Thoracic aorta (tissue), 2 donors: ENCODE data around the gene SLC17A5. TPM values are rescaled to one million over a fixed set of nuclear protein-coding genes. Genes with fewer than 3 reads are reported as not detected.

Source experiments
- ATAC-seq: fragments of 150-250 bp; one replicate; pipeline ENCODE4 v1.8.0; 2017; ENCODE audit warnings: low read depth; ENCODE audit not compliant: insufficient number of reproducible peaks, low FRiP score
- DNase-seq: peaks from one replicate; pipeline ENCODE4 v3.0.0-alpha.2; 2020; ENCODE audit warnings: low spot score
- H3K27ac ChIP-seq, 2 donors: fragments of 200-600 bp; sonication (generic); 1 replicate in 1 of 2; 2 replicates in 1 of 2; pipeline ENCODE4 v1.5.1; 2016; ENCODE audit warnings: mild to moderate bottlenecking in 2 of 2, moderate library complexity in 2 of 2
- H3K27me3 ChIP-seq: fragments of 200-600 bp; sonication (generic); replicated peaks from 2 replicates; pipeline ENCODE4 v1.6.0; 2016; ENCODE audit warnings: mild to moderate bottlenecking; ENCODE audit not compliant: insufficient read depth
- H3K36me3 ChIP-seq: fragments of 200-600 bp; sonication (generic); one replicate; pipeline ENCODE4 v1.5.1; 2016
- H3K4me1 ChIP-seq, 2 donors: fragments of 200-600 bp; sonication (generic); 1 replicate in 1 of 2; 2 replicates in 1 of 2; pipeline versions ENCODE4 v1.5.1 to v1.6.0; 2016; ENCODE audit warnings: low read depth in 2 of 2, mild to moderate bottlenecking in 1 of 2; ENCODE audit not compliant: control insufficient read depth in 1 of 2
- H3K4me3 ChIP-seq: fragments of 200-600 bp; sonication (generic); 2 replicates; pipeline ENCODE4 v1.5.1; 2016; ENCODE audit warnings: mild to moderate bottlenecking
- H3K9me3 ChIP-seq: fragments of 200-600 bp; sonication (generic); 2 replicates; pipeline ENCODE4 v1.5.1; 2016
- total RNA-seq, 2 donors: library from RNA; depleted of rRNA; stranded (reverse); fragments of >200 nt; gene quantifications; one replicate each; pipeline versions ENCODE4 v1.1.0 to v1.2.3, GENCODE V29; 2016
- TF ChIP-seq, protein P1 (sequence below): fragments of 200-600 bp; sonication (generic); IDR thresholded peaks from one replicate; pipeline ENCODE4 v1.5.1; 2019; ENCODE audit warnings: antibody characterized with exemption

Gene SLC17A5
- total RNA-seq, 2 donors from 2014 or later, result 24.1 to 36.8 TPM

GRCh38 chr6:73612611-73613010 is 41.2 kb downstream of the SLC17A5 start:
- no peak for ATAC-seq
- no peak for DNase-seq
- Histone ChIP-seq H3K36me3 (peaks cover 27% of the 10 kb centered on the region), H3K9me3 (no peaks in the 10 kb centered on the region), H3K27ac (no peak overlapping the region), H3K27me3 (no peaks in the 10 kb centered on the region), H3K4me1 (peaks cover 0 to 9% of the 10 kb centered on the region in 2 donors), H3K4me3 (no peak overlapping the region)
- TF ChIP-seq, protein P1, sequence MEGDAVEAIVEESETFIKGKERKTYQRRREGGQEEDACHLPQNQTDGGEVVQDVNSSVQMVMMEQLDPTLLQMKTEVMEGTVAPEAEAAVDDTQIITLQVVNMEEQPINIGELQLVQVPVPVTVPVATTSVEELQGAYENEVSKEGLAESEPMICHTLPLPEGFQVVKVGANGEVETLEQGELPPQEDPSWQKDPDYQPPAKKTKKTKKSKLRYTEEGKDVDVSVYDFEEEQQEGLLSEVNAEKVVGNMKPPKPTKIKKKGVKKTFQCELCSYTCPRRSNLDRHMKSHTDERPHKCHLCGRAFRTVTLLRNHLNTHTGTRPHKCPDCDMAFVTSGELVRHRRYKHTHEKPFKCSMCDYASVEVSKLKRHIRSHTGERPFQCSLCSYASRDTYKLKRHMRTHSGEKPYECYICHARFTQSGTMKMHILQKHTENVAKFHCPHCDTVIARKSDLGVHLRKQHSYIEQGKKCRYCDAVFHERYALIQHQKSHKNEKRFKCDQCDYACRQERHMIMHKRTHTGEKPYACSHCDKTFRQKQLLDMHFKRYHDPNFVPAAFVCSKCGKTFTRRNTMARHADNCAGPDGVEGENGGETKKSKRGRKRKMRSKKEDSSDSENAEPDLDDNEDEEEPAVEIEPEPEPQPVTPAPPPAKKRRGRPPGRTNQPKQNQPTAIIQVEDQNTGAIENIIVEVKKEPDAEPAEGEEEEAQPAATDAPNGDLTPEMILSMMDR, result no peak

DNA sequence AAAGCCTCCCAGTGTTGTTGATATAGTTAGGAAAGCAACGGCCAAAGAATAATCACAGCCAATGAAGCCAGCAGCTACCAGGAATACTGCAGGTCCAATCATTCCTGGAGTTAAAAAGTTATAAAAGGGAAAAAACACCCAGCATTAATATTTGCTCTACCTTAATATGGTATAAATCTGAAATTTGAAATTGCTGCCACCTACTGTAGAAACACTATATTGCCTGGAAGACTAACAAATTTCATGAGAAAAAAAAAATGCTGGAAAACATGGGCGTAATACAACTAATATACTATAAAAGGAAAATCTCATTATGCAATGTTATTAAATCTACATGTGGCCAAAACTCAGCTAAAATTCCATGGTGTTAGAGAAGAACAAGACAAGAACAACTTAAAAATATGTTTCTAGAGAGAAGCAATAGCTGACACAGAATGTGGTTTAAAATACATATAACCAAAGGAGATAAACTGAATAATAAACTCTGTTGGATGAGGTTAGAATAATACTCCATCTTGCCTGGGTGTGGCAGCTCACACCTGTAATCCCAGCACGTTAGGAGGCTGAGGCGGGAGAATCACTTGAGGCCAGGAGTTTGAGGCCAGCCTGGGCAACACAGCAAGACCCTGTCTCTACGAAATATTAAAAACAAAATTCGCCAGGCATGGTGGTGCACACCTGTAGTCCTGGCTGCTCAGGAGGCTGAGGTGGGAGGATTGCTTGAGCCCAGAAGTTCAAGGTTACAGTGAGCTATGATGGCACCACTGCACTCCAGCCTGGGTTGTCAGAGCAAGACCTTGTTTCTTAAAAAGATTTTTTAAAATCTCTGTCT is 43.1 kb downstream of the SLC17A5 start:
- no peaks in the 10 kb centered on the region for H3K9me3 ChIP-seq
- TF ChIP-seq, protein P1, result peak; percentile 69
- peak overlapping the region; percentile 24 to 43 for H3K27ac ChIP-seq
- no peaks in the 10 kb centered on the region for H3K27me3 ChIP-seq
- peak; percentile 75 for ATAC-seq
- no peak overlapping the region for H3K4me3 ChIP-seq
- peaks cover 22% of the 10 kb centered on the region for H3K36me3 ChIP-seq
- peaks cover 0 to 9% of the 10 kb centered on the region in 2 donors for H3K4me1 ChIP-seq
- no peak for DNase-seq

GRCh38 chr6:73608761-73609160 is 45.0 kb downstream of the SLC17A5 start:
- no peaks in the 10 kb centered on the region for H3K27me3 ChIP-seq
- ATAC-seq, result no peak
- peaks cover 11% of the 10 kb centered on the region for H3K36me3 ChIP-seq
- TF ChIP-seq, protein P1, result no peak
- no peak for DNase-seq
- H3K27ac ChIP-seq, result no peak overlapping the region
- H3K4me1 ChIP-seq, result peaks cover 0 to 9% of the 10 kb centered on the region in 2 donors
- no peaks in the 10 kb centered on the region for H3K9me3 ChIP-seq
- H3K4me3 ChIP-seq, result no peak overlapping the region

GRCh38 chr6:73606428-73606827 is 47.4 kb downstream of the SLC17A5 start:
- no peaks in the 10 kb centered on the region for H3K9me3 ChIP-seq
- no peak overlapping the region for H3K4me3 ChIP-seq
- H3K27me3 ChIP-seq, result no peaks in the 10 kb centered on the region
- TF ChIP-seq, protein P1, result no peak
- H3K27ac ChIP-seq, result no peak overlapping the region
- DNase-seq (no peak), ATAC-seq (no peak)
- peaks cover 0 to 9% of the 10 kb centered on the region in 2 donors for H3K4me1 ChIP-seq
- peaks cover 8% of the 10 kb centered on the region for H3K36me3 ChIP-seq

GRCh38 chr6:73604461-73604860 is 49.3 kb downstream of the SLC17A5 start:
- no peaks in the 10 kb centered on the region for H3K9me3 ChIP-seq
- DNase-seq (no peak), ATAC-seq (no peak)
- no peak overlapping the region for H3K27ac ChIP-seq
- H3K27me3 ChIP-seq, result no peaks in the 10 kb centered on the region
- H3K36me3 ChIP-seq, result peaks cover 12% of the 10 kb centered on the region
- no peaks in the 10 kb centered on the region for H3K4me1 ChIP-seq
- TF ChIP-seq, protein P1, result no peak
- H3K4me3 ChIP-seq, result no peak overlapping the region
